Colon (tissue), 2 donors: ENCODE results near the gene C5orf63.
"Not testable (repeated sequence)": the region's sequence is repeated elsewhere in the genome, so short reads cannot be mapped to it uniquely, and the experiment has no call there.

Experiments used
- FAIRE-seq: peaks from 2 replicates; lab custom pipeline; 2012; peaks lifted over from hg19 to GRCh38; lab: Jason Lieb, UNC
- donor health status: control.
- donor health status: control.

Gene C5orf63

DNA sequence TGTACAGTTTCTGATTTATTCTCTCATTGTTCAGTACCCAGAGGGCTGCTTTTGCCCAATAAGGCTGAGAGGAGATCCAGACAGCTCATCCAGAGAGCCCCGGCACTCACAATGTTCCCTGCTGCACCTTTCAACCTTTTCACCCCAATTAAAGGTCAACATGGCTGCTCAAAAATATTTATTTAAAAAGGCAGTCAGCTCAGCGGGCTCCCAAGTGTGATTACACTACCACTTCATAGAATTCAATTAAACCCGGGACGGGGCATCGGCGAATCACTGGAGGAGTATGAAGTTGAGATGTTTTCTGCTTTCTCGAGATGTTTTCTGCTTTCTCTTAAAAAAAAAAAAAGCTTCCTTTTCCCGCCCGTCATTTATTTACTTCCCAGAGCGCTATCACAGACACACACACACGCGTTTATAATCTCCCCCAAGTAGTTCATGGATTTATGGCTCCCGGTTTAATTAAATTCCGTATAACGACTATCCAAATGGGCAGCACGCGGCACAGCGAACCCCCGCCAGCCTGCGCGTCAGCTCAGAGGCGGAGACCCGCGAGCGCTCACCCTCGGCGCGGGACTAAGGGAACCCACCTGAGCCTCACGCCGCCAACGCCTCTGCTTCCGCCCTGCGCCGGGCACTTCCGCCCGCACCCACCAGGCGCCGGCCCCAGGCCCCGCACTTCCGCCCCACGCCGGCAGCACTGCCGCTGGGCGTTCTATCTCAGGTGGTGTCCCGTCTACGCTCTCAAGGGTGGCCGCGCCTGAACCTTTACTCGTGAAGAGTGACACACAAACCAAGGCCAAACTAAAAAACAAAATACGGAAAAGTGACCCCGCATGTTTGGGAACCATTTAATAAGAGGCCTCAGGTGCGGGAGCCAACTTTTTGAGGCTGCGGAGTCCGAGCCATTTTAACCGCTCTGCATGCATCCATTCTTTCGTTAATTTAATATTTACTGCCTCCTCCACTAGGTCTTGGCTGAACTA is at the start of gene C5orf63:
Gene C5orf63, minus strand, starts transcription at position 642 of the 986 bp plus-strand sequence. CDS start 14,507 bp downstream, outside the sequence.
- no peak for FAIRE-seq

DNA sequence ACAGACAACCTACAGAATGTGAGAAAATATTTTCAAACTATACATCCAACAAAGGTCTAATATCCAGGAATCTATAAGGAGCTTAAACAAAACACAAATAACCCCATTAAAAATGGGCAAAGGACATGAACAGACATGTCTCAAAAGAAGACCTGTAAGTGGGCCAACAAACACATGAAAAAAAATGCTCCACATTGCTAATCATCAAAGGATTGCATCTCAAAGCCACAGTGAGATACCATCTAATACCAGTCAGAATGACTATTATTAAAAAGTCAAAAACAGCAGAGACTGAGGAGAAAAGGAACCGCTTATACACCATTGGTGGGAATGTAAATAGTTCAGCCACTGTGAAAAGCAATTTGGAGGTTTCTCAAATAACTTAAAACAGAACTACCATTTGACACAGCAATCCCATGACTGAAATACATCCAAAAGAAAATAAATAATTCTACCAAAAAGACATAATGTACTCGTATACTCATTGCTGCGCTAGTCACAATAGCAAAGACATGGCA is 39.1 kb upstream of the C5orf63 start:
- no peak for FAIRE-seq

DNA sequence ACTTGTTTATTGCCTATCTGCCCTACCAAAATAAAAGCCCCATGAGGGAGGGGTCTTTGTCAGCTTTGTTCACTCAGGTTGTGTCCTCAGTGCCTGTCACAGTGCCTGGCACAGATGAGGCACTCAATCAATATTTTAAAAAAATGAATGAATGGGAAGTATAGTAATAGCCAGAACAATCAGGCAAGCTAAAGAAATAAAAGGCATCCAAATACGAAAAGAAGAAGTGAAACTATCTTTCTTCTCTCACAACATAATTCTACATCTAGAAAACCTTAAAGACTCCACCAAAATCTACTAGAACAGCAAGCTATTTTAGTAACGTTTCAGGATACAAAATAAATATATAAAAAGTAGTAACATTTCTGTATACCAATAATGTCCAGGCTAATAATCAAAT is 37.8 kb upstream of the C5orf63 start:
- no peak for FAIRE-seq

DNA sequence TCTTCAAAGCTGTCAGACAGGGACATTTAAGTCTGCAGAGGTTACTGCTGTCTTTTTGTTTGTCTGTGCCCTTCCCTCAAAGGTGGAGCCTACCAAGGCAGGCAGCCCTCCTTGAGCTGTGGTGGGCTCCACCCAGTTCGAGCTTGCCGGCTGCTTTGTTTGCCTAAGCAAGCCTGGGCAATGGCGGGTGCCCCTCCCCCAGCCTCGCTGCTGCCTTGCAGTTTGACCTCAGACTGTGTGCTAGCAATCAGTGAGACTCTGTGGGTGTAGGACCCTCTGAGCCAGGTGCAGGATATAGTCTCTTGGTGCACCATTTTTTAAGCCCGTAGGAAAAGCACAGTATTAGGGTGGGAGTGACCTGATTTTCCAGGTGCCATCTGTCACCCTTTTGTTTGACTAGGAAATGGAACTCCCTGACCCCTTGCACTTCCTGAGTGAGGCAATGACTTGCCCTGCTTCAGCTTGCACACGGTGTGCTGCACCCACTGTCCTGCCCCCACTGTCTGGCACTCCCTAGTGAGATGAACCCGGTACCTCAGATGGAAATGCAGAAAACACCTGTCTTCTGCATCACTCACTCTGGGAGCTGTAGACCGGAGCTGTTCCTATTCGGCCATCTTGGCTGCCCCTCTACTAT is 35.4 kb upstream of the C5orf63 start:
- not testable (repeated sequence) for FAIRE-seq

DNA sequence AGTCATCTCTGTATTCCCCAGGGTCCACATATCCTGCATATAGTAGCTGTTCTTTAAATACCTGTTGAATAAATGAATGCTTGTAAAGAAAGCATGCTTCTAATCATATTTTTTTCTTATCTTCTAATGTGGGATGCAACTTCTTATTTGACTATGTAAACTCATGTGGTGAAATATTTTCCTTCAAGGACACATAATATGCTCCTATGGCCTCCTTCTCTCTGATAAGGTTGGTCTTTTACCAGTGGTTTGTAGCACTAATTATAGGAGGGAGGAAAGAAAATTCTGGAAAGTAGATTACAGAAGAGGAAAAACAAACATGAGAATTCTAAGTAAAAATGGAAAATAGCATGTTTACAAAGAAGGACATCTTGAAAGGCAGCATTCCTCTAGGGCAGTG is 28.6 kb upstream of the C5orf63 start:
- FAIRE-seq = no peak

DNA sequence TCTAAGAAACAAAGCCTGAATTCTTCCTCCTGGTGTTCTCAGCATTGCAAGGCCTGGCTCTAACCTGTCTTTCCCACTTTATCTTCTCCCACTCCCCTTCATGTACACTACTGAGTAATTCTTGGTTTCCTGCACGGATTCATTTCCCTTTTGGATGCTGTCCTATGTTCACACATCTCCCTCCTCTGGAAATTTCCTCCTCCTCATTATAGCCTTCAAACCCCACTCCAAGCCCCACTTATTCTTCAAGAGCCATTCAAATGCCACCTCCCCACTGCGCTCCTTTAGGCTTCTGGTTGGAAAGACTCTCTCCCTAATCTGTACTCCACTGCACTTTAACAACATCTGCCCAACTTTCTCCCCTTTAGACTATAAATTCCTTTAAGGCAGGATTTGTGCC is 28.2 kb upstream of the C5orf63 start:
- no peak for FAIRE-seq

DNA sequence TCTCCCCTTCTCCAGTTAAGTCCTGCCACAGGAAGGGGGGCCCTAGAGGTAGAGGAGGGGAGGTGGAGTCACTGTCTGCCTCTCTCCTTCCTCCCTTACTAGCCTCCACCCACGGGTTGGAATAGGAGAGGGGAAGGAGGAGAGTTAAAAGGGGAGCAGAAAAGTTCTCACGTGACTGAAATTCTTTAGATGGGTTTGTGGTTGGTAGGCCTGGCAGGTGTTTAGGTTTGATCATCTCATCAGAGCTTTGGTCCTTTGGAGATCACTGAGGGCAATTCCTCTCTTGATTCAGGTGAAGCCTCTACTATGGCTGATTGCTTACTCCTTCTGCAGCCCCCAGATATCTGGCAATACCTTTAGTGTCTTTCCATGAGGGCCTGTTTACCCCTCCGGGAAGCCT is 24.9 kb upstream of the C5orf63 start:
- FAIRE-seq = no peak

DNA sequence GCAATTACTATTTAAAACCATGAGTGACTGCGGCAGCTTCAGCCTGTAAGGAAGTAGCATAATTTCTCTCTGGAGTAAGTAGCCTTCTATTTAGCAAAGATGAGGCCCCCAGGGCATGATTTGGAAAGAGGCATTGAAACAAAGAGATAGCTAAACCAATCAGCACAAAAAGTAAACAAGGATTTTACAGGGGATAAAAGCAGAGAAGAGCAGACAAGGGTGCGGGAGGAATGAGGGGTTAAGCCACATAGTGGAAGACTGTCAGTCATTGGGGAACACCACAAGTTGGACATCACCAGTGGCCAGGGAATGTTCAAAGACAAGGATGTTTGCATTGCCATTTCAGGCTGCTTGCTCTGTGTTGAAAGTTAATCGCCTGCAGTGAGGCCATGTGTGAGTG is 24.0 kb upstream of the C5orf63 start:
- FAIRE-seq = no peak

DNA sequence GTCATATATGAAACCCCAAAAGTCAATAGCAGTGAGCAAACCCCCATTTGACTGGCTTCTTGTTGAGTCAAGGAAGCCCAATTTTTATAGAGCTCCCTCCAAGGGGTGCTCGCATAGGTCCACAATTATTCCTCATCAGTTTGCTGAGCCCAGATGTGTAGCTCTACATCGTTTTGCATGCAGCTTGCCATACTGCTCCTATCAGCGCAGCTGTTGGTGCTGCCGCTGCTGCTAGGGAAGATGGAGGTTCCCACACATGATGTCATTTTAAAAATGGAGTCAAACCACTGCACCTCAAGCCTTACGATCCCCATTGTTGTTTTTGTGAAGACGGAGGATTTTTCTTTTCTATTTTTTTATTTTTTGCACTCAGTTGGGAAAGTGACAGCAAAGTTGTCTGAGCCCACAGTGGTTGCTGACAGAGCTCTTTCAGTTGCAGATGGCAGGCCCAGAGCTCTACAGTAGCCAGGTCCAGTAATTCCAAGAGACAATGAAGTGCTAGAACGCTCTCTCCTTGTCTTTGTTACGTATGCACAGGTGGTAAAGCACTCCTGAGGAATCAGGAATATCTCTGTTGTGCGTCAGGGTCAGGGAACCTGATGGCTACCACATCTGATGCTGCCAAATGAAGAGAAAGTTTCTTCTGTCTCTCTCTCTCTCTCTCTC is 23.2 kb upstream of the C5orf63 start:
- FAIRE-seq = no peak

DNA sequence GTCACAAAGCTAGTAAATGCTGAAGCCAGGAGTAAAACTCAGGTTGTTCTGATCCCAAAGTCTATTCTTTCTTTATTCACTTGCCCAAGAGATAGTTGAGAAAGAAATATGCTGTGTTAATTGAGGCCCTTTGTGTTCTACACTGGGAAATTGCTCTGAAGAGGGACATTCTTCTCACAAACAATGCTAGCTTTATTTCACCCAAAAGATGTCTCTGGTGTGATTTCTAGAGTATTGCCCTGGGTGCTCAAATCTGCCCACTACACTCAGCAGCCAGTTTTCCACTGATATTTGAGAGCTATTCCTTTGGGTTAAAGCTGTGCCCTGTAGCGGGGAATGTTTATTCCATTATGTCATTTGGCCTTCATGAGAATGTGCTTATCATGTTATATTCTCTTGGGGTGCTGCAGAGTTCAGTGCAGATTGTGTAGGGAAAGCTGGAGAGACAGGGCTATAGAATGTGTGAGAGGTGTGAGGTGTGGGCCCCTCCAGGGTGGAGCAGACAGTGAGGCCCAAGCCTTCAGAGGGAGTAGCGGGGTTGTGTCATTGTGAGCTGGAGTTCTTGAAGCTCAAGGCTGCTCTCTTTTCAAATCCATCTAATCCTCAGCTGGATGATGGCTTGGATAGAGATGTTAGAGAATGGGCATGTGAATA is 21.0 kb upstream of the C5orf63 start:
- no peak for FAIRE-seq

DNA sequence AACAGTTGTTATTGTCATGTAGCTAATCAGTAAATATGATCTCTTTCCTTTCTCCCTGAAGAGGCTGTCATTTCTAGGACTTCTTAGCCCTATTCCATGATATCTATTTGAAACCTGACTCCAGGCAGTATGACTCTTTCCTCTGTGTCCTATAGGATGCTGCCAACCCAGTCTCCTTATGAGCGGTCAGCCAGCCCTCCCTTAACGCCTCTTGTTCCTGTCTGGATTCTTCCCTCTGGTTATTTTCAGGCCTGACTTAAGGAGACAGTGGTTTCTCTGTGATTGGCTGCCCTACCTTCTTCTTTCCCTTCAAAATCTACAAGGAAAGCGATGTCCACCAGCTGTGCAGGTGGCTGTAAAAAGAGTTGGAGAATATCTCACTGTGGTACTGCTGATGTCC is 19.4 kb upstream of the C5orf63 start:
- no peak for FAIRE-seq

DNA sequence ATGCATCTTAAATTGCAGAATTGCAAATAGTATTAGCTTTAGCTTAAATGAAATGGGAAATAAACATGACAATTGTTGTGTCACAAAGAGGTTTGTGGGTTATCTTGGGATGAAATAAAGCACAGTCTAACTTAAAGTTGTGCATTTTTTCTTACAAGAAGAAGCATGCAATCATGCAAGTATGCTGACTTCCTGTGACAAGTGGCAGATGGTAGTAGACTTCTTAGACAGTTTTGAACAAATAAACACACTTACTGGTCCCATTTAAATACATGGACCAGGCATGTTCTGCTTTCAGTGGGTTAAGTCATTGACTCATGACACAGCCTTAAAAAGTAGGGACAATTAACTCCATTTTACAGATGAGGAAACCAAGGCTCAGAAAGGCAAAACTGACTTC is 15.9 kb upstream of the C5orf63 start:
- no peak for FAIRE-seq

DNA sequence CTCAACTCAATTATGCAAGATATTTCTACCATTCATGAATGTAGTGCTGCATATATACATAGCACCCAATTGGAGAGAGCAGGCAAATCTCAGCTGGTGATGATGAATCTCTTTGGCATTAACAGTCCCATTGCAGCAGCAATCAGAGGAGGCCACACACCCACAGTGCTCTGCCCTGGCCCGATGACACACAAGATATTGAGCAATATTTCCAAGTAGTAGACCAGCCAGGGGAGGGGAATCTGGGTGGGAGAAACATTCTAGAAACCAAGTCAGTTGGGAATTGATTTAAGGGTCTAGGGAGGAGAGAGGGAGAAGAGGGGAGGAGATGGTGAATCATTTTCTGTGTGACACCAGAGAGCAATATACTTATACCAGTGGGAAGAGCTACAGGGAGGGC is 14.9 kb upstream of the C5orf63 start:
- FAIRE-seq = no peak

DNA sequence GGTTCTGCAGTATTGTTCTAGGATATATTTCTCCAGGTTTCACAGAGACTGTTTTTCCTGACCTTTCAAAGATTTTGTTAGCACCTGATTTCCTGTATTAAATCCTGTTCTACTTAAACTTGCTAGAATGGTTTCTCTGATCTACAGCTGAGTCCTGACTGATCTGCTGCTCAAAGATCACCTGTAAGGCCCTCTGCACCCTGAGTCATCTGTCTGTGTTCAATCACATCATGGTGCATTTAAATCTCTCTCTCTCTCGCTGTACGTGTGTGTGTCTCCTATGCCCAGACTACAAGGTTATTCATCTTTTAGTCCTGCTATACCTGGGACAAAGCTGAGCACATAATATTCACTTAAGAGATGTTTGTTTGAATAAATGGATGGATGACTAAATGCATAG is 13.3 kb upstream of the C5orf63 start:
- no peak for FAIRE-seq

DNA sequence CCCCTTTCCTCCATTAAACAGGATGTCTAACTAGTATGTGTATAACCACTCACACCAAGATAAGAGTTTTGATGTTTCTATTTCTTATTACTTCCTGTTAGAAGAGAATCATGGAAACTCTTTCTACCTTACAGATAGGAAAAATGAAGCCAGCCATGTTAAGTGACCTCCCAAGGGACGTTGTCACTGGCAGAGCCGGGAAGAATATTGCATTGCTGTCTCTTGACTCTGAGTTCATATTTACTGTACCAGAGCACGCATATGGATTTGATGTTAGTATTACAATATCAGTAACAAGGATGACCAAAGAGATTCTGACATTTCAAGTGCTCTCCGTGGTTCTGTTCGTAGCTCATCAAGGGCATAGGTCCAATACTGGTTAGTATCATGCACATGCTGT is 12.5 kb upstream of the C5orf63 start:
- no peak for FAIRE-seq

DNA sequence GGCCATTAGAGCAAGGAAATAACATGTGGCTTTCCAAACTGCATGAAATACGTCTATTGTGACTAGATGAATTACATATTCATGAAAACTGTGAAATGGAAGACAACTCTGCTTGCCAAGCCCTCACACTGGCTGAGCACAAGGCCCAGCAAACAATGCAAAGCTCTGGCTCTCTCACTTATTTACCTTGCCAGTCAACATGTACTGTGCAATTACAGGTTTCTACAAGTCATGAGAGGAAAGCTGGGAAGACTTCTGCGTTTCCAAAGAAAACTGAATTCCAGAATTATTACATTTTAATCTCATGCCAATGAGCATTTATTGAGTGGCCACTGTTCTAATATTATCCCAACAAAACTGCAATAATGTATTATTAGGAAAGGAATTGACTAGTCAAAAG is 12.1 kb upstream of the C5orf63 start:
- FAIRE-seq = no peak

DNA sequence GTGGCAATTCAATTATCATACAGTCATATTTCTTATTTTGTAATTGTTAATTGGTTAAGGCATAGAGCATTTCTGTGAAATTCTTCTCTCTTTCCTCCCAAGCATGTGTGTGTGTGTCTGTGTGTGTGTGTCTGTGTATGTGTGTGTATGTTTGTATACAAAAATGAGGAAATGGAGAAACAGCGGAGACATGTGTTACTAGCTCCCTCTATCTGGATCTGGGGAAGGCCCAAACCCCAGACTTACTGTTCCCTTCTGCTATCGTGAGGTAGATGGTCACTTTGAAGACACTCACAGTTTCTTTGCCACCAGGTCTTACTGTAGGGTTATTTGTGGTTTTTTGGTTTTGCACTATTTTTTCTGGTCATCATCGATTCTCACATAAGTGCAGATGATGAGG is 11.4 kb upstream of the C5orf63 start:
- no peak for FAIRE-seq

DNA sequence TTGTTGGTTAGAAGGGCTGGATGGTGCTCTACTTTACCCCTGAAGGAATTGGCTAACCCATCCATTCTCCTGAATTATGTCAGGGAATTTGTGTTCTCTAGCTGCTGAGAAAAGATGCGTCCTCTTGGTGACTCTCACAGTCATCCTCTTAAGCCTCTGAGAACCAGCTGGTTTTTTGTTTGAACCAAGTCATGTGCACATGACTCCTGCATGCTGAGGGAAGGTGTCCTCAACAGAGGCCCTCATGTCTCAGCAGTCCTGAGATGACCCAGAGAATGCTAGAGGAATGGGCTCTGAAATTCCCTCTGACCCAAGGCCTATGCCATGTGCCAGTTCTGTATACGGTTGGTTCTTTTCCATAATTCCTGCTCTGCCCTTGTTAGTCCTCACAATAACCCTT is 10.4 kb upstream of the C5orf63 start:
- FAIRE-seq = no peak

DNA sequence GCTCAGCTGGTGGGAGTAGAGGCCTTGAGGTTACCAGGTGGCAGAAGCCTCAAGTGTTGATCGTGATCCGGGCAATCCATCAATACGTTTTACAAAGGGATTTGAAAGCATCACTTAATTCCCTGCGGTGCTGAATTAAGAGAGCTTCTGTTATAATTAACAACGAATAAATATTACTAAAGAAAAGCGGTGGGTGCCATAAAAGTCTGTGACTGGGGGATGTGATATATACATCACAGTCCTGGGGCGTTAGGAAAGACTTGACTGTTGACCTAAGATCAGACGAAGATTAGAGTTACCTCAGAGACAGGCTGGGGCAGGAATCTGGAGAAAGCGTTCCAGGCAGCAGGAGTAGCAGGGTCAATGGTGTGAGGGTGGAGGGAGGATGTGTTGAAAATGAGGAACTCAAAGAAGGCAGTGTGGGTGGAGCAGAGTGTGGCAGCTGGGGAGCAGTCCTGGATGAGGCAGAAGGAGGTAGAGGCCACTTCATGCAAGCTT is 6.7 kb upstream of the C5orf63 start:
- FAIRE-seq = no peak

DNA sequence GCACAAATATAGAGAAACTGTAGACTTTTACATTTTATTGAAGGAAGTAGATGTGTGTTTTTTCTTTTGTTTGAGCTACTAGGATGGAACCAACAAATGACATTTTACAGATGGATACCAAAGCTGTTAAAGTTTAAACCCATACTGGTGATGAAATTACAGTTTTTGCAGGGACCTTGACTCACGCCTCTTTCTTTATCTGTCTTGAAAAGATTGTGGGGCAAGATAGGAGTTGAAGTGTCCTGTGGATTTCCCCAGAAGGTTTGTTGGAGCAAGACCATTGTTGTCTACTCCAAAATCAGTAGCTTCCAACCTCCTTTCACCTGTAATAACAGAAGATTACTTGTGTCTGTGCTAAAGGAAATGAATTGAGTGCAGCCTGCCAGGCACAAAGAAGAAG is 4.1 kb upstream of the C5orf63 start:
- no peak for FAIRE-seq

DNA sequence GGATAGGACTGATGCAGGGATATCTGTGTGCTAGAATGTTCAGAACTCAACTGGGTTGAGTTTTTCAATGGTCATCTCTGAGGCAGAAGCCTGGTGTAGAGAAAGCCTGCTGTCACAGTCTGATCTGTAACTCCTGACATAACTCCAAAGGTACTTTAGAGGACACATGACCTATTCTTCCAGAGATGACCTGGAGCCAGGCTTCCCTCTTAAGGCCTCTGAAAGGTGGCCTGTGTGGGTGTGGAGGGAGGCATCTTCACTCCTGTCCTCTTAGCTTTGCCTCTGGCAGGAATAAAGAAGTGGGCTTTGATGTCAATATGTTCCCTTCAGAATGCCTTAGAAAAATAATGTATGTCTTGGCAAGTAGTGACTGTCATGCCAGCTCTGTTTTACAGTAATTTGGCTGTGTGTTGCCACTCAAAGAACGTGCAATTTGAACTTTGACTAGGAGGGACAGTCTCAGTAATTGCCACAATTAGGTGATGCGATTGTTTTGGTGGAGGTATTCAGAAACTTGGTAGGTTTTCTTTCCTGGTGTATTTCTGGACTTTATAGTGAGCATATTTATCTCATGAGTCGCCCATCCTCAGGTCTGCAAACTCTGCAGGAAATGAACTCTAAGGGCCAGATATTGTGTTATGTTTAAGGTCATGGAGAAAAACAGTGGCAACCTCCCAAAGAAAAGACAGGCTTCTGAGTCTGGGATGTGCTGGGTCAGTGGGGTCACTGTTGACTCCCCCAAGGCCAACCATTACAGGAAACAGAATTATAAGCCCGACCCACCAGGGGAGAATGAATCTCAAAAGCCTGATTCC is 3.2 kb upstream of the C5orf63 start:
- FAIRE-seq = no peak
